ENCODE data around the gene KAZN.

GRCh38 chr1:14662116-14662515 is 63.6 kb downstream of the KAZN start:
- TF ChIP-seq CTCF (conservative IDR thresholded peaks at IDR 0.05; ENCODE audit: low read length): no peak
- TF ChIP-seq EZH2phosphoT487 (IDR thresholded peaks at IDR 0.05; ENCODE audit: borderline replicate concordance): no peak
